PFSK-1 (cell line): ENCODE results near the gene F7.

Experiments used
- POLR2AphosphoS5 ChIP-seq: IDR thresholded peaks from 2 replicates; pipeline ENCODE4 v1.6.1; 2012; ENCODE audit warnings: low read depth, mild to moderate bottlenecking, control low read depth, low read length, moderate library complexity
- SIN3A ChIP-seq: IDR thresholded peaks from 2 replicates; pipeline ENCODE4 v1.6.1; 2012; ENCODE audit warnings: mild to moderate bottlenecking, low read length, moderate library complexity, borderline replicate concordance; ENCODE audit not compliant: insufficient read depth

DNA sequence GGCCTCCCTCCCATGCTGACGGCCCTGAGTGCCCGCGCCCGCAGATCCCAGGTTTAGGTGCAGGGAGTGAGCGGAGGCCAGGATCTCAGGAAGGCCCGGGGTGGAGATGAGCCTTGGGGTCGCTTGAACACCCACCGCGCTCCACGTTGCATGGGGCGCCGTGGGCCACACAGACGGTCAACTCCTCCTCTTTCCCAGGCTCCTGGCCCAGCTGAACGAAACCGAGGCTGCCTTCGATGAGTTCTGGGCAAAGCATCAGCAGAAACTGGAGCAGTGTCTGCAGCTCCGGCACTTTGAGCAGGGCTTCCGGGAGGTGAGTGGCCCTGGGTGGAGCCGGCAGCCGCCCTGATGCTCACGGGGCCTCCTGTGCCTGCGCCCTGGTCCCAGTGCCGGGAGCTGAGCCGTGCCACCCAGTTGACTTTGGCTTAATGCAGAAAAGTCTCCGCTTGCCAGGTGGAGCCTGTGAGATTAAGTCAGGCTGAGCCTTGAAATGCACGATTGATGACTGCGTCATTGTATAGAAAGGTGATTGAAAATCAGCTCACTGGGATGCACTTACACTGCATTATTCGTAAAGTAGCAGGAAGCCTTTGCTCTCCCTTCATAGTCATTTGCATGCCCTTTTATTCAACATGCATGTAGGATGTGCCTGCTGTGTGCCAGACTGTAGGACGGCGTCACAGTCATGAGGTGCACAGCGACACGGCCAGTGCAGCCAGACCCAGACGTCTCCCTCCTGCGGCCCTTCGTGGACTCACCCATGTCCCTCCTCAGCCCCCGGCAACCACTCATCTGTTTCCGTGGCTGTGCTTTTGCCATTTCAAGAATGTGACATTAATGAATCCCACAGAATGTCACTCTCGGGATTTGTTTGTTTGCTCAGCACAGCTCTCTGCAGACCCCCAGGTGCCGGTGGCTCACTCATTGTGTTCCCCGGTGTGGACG lies 35.5 kb upstream of the F7 start:
- TF ChIP-seq POLR2AphosphoS5, result no peak
- no peak for TF ChIP-seq SIN3A
